ENCODE measurements around the gene XXYLT1.

XXYLT1 gene

DNA sequence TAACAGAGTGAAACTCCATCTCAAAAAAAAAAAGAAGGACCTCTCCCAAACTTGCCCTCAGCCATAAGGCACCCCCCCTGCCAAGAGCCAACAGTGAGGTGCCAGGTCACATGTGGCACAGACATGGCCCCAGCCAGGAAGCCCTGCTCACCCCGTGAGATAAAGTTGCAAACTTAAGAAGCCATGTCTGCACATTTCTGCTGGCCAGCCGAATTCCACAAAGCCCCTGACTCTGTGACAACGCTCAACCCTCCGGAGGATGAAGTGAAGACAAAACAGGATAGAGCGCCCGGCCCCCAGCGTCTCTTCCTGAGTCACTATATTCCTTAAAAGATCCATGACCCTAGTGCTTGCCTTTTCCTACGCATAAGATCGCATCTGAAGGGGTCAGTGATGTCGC lies 188.1 kb downstream of the XXYLT1 start:
- peaks cover 59% of the 10 kb centered on the region for H3K4me1 Mint-ChIP-seq (ENCODE audit: low read depth)
- no peaks in the 10 kb centered on the region for H3K9me3 Mint-ChIP-seq
- H3K36me3 Mint-ChIP-seq (ENCODE audit: low read depth) = peaks cover 71% of the 10 kb centered on the region
- intact Hi-C loops (cut with micrococcal nuclease) = no loop called here
- H3K27me3 Mint-ChIP-seq = no peaks in the 10 kb centered on the region
- no peak overlapping the region for H3K4me3 Mint-ChIP-seq
- H3K27ac Mint-ChIP-seq = no peak overlapping the region

DNA sequence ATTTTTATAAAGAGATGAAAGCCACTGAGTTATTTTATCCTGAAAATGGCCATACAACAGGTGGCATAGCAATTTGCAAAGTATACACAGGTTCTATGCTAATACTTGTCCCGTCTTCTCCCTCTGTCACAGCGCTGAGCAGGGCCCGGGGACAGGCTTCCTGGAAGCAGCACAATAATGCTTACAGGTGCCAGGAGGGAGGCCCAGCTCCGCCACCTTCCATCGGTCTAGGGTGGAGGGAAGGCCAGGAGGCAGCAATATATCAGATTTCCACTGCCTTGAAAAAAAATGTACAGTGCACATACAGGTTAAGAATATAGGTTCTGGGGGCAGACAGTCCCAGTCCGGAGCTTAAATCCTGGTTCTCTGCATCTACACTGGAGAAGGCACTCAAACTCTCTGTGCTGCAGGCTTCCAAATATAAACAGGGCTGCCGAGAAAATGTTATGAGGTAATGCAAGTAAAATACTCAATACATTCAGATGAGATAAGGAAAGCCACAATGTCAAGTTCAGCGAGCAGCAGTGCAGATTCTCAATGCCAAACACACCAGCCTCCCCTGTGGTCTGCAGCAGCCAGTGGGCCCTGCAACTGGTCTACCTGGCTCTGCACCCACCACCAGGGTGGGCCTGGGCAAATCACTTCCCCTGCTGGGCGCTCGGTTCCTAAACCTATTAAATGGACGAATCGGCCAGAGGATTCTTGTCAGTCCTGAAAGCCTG lies 189.6 kb downstream of the XXYLT1 start:
- intact Hi-C loops (cut with micrococcal nuclease) = no loop called here
- peaks cover 71% of the 10 kb centered on the region for H3K36me3 Mint-ChIP-seq (ENCODE audit: low read depth)
- no peaks in the 10 kb centered on the region for H3K27me3 Mint-ChIP-seq
- H3K4me1 Mint-ChIP-seq (ENCODE audit: low read depth) = peaks cover 58% of the 10 kb centered on the region
- no peak overlapping the region for H3K4me3 Mint-ChIP-seq
- no peak overlapping the region for H3K27ac Mint-ChIP-seq
- H3K9me3 Mint-ChIP-seq = no peaks in the 10 kb centered on the region

DNA sequence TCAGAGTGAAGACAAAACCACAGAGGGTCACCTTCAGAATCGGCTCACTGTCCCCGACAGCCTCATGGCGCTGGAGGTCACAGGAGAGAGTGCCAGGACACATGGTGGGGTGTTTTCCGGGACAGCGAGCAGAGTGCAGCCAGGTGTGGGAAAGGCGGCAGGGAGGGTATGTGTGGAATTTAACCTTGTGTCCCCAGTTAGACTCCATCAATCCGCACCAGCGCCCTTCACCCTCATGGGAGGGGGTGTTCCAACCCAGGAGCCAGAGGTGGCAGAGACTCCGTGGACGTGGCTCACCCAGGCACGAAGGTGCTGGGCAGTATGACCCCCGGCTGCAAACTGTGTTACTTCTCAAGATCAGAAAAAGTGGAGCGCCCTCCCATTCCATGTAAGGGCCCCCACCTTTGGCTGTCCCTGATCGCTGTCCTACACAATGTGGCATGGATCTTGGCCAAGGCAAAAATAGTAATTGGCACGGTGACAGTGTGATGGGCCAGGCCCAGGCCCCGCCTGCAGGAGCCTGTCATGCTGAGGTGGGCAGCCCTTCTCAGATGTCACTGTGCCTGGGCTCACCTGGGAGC lies 190.3 kb downstream of the XXYLT1 start:
- Mint-ChIP-seq H3K4me3 (no peak overlapping the region), H3K27ac (no peak overlapping the region), H3K9me3 (no peaks in the 10 kb centered on the region), H3K27me3 (no peaks in the 10 kb centered on the region), H3K36me3 (ENCODE audit: low read depth) (peaks cover 63% of the 10 kb centered on the region), H3K4me1 (ENCODE audit: low read depth) (peaks cover 63% of the 10 kb centered on the region)
- intact Hi-C loops (cut with micrococcal nuclease) = no loop called here

DNA sequence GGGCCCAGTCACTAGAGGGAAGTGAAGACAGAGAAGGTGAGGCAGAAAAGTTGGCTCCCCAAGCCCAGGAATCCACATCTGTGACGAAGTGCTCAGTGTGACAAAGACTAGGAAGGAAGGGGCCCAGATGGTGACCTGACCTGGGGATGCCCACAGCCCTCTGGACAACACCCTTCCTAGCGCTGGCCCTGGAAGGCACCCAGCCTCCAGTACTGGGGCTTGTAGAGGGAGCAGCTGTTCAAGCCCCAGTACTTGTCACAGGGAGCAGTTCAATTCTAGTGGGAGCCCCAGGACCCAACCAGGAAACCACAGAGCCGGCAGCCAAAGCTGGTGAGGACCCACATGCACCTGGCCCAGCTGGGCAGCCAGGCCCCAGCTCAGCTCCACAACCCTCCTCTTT lies 190.8 kb downstream of the XXYLT1 start:
- no peak overlapping the region for H3K4me3 Mint-ChIP-seq
- peaks cover 58% of the 10 kb centered on the region for H3K36me3 Mint-ChIP-seq (ENCODE audit: low read depth)
- peak overlapping the region; percentile 14 for H3K27ac Mint-ChIP-seq
- peaks cover 64% of the 10 kb centered on the region for H3K4me1 Mint-ChIP-seq (ENCODE audit: low read depth)
- H3K9me3 Mint-ChIP-seq = no peaks in the 10 kb centered on the region
- intact Hi-C loops (cut with micrococcal nuclease) = no loop called here
- no peaks in the 10 kb centered on the region for H3K27me3 Mint-ChIP-seq

DNA sequence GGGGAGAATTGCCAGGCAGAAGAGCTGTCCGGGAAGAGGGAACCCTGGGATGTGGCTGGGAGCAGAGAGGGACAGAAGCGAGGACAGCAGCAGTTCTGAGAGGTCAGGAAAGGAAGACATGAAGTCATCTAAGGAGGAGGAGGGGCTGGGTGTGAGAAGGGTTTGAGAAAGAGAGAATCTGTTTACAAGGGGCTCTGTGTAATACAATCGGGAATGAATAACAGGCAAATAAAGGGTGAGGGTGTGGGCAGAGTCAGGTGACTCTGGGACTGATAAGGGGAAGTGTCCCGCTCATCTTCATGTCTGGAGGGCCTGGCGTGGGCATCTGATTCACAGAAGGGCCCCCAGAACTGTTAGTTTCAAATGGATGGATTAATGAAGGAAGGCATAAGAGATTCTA lies 191.3 kb downstream of the XXYLT1 start:
- Mint-ChIP-seq H3K36me3 (ENCODE audit: low read depth) (peaks cover 53% of the 10 kb centered on the region), H3K4me3 (no peak overlapping the region), H3K27me3 (no peaks in the 10 kb centered on the region), H3K4me1 (ENCODE audit: low read depth) (peaks cover 64% of the 10 kb centered on the region), H3K27ac (peak overlapping the region; percentile 14), H3K9me3 (no peaks in the 10 kb centered on the region)
- intact Hi-C loops (cut with micrococcal nuclease) = no loop called here

DNA sequence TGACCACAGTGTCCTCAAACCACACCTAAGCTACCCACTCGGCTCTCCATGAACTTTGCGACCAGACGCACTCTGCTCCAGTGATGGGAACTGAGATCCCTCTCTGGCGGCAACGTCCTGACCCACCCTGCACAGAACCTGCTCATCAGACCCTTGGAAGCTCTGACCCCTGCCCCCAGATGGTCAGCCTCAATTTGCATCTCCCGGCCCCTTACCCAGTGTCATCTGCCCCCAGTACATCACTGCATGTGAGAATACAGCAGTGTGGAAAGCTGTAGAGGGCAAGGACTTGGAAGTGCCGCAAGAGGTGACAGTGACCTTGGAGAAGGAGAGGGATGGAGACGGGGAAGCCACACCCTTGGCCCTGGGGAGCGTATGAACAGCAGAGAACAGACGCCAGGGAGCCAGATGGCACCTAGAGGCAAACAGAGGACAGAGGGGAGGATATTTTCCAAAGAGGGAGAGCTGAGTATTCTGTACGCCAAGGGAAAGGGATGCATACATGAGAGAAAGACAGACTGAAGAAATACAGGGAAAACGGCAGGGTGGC lies 192.0 kb downstream of the XXYLT1 start:
- intact Hi-C loops (cut with micrococcal nuclease) = no loop called here
- Mint-ChIP-seq H3K27ac (peak overlapping the region; percentile 14), H3K9me3 (no peaks in the 10 kb centered on the region), H3K36me3 (ENCODE audit: low read depth) (peaks cover 60% of the 10 kb centered on the region), H3K4me1 (ENCODE audit: low read depth) (peaks cover 64% of the 10 kb centered on the region), H3K27me3 (no peaks in the 10 kb centered on the region), H3K4me3 (no peak overlapping the region)

DNA sequence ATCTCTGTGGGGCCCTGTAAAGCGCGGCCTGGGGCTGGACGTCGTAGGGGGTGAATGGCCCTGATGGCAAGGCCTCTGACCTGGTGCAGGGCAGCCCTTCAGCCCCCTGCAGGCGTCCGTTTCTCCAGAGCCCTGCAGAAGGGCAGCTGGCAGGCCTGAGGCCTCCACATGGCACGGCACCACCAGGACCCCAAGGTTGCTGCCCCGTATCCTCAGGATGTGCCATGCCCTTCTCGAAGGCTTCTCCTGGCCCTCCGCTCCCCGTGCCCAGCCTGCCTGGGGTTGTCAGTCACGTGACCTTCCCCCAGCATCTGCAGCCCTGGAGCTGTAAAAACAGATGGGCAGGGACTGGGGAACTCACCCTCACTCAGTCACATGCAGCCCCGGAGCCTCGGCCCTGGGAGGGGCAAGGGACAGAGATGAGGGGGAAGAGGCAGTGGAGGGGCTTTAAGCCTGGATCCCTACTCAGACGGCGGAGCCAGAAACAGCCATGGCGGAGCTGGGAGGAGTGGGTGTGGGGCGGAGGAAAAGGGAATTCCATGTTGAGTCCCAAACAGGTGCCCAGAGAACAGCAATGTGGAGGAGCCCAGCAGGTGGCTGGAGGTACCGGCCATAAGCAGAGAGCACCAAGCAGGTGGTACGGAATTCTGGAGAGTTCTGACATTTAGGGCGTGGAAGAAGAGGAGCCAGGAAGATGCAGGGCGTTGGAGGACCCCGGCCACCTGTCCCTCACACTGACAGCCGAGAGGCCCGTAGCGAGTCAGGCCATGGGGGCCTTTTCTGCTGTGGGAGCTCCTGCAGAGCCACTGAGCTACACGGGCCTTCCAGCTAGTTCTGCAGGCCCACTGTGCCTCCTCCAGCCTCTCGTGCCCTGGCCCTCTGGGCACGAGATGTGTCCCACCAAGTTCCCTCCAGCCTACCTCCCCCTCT lies 193.1 kb downstream of the XXYLT1 start:
- peaks cover 61% of the 10 kb centered on the region for H3K4me1 Mint-ChIP-seq (ENCODE audit: low read depth)
- H3K27me3 Mint-ChIP-seq = no peaks in the 10 kb centered on the region
- no peak overlapping the region for H3K4me3 Mint-ChIP-seq
- H3K36me3 Mint-ChIP-seq (ENCODE audit: low read depth) = peaks cover 57% of the 10 kb centered on the region
- no peak overlapping the region for H3K27ac Mint-ChIP-seq
- H3K9me3 Mint-ChIP-seq = no peaks in the 10 kb centered on the region
- intact Hi-C loops (cut with micrococcal nuclease) = no loop called here

DNA sequence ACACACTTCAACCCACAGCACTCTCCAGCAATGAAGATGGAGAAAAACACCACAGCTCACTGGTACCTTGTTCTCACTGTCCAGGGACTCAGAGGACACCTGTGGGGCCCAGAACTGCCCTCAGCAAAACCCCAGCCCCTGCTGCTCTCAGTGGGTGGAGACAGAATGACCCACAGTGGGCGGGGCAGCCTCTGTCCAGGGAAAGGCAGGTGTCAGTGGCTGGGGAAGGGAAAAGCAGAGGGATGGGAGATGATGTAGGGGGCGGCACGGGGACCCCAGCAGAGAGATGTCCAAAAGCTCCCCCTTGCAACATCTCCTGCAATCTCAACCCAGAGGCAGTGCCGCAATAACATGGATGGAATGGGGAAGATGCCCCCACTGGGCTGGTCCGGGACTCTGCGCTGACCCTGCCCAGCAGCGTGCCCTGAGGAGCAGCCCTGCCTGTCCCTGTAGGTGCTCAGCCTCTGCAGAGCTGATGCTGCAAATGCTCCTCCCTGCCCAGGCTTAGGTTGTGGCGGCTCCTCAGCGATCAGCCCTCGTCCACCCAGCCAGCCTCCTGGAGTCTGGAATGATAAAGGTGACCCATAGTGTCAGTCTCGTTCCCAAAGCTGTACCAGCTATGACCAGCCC lies 193.9 kb downstream of the XXYLT1 start:
- Mint-ChIP-seq H3K27ac (no peak overlapping the region), H3K9me3 (no peaks in the 10 kb centered on the region), H3K36me3 (ENCODE audit: low read depth) (peaks cover 61% of the 10 kb centered on the region), H3K4me1 (ENCODE audit: low read depth) (peaks cover 53% of the 10 kb centered on the region), H3K4me3 (no peak overlapping the region), H3K27me3 (no peaks in the 10 kb centered on the region)
- intact Hi-C loops (cut with micrococcal nuclease) = no loop called here

DNA sequence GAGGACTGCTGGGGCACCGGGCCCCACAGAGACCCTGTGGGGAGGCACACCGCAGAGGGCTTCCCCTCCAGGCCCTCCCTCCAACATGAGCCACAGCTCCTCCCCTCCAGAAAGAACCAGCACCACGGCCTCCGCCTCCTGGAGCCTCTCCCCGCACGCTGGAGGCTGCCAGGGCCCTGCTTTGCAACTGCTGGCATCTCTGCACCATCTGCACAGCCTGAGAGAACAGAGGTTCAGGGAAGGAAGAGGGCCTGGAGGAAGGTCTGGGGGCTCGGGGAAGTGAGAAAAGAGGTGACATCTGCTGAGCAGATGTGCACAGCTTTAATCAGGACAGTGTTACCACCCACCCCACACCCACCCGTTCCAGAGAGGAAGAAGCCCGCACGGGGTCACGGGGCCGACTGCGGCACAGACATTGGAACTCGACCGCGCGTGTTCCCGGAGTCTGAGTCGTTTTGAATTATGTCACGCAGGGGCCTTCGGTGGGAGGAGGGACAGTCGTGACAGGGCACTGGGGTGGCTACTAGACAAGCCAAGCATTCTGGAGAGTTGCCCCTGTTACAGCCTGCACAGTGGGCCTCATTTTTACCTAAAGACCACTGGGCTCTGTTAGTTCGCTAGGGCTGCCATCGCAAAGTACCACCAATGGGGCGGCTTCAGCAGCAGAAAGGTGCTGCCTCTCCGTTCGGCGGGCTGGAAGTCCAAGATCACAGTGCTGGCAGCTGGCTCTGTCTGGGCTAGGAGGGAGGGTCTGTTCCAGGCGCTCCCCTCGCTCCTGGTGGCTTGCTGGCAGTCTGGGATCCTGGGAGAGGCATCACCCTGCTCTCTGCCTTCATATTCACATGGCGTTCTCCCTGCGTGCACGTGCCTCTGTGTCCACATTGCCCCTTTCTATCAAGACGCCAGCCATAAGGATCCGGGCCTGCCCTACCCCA lies 194.8 kb downstream of the XXYLT1 start:
- no peak overlapping the region for H3K4me3 Mint-ChIP-seq

DNA sequence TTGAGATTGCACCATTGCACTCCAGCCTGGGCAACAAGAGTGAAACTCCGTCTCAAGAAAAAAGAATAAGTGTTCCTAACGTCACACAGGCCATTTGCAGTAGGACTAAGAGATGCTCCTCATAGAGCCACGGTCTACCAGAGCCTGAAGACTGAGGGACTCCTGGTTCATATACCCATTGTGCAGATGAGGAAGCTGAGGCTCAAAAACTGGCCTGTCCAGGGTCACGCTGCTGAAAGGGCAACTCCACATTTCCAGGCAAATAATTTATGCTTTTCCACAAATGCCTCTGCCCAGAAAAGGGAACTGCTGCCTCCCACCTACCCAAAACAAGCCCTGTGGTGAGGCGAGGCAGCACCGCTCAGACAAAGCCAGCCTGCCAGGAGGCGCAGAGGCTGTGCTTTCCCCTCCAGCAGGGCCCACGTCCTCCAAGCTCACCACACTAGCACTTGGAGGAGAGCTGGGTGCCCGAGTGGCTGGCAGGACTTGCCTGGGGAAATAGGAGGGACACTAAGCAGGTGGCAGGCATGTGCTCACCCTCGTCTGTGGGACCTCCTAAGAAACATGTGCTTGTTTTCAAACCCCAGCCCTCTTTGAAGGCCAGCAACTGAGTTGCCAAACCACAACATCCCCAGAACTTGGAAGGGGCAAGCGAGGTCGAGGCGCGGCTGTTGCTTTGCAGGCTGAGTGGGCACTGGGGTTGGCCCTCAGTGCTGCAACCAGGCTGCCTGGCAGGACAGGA lies 195.6 kb downstream of the XXYLT1 start:
- peaks cover 65% of the 10 kb centered on the region for H3K36me3 Mint-ChIP-seq (ENCODE audit: low read depth)
- H3K27me3 Mint-ChIP-seq = no peaks in the 10 kb centered on the region
- no peak overlapping the region for H3K4me3 Mint-ChIP-seq
- H3K27ac Mint-ChIP-seq = no peak overlapping the region
- H3K9me3 Mint-ChIP-seq = no peaks in the 10 kb centered on the region
- intact Hi-C loops (cut with micrococcal nuclease) = no loop called here
- peaks cover 44% of the 10 kb centered on the region for H3K4me1 Mint-ChIP-seq (ENCODE audit: low read depth)

More for the DNA sequence above, 194.8 kb downstream of the XXYLT1 start:
- Mint-ChIP-seq H3K4me1 (ENCODE audit: low read depth) (peaks cover 51% of the 10 kb centered on the region), H3K36me3 (ENCODE audit: low read depth) (peaks cover 65% of the 10 kb centered on the region), H3K27me3 (no peaks in the 10 kb centered on the region), H3K9me3 (no peaks in the 10 kb centered on the region), H3K27ac (no peak overlapping the region)
- intact Hi-C loops (cut with micrococcal nuclease) = no loop called here

DNA sequence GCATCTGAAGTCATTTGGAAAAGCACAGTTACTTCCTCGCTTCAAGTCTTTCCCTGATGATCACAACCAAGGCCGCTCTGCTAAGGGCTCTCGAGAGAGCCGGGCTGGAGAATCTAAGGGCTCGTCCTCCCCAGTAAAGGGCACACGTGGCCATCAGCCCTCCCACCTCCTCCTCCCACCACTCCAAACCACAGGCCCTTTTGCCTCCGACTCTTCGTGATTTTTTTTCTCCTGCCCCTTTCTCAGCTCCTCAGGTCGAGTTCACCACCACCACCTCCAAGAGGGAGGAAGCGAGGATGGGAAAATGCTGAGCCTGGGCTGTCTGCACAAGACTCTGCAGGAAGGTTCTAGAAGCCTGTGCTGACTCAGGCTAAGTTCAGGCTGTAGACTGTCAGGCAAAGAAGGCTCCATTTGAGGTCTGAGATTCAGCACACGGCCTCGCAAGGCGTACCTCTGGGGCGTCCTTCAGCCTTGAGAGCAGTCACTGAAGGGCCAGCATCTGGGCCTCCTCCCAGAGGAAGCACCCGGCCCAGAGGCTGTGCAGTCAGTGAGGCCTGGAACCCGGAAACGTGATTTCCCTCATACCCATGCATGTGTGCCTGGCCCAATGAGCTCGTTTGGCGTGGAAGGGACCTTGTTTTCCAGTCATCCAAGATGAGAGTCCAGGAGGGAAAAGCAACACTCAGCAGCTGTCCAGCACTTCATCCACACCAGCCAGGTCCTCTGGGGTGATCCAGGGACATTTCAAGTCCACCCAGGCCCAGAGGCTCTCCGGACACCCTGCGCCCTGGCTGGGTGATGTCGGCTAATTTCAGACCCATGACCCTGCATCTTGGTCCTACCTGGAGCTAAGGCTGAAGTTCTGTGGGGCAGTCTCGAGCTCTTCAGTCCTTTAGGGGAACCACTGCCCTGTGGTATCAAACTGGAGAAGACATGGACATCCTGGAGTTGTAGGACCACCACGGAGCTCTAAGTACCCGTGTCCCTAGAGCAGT lies 196.8 kb downstream of the XXYLT1 start:
- Mint-ChIP-seq H3K4me3 (no peak overlapping the region), H3K27me3 (no peaks in the 10 kb centered on the region), H3K9me3 (no peaks in the 10 kb centered on the region), H3K4me1 (ENCODE audit: low read depth) (peaks cover 32% of the 10 kb centered on the region), H3K27ac (no peak overlapping the region), H3K36me3 (ENCODE audit: low read depth) (peaks cover 75% of the 10 kb centered on the region)
- intact Hi-C loops (cut with micrococcal nuclease) = no loop called here
